Measurements from ENCODE around the gene PPM1J. TPM values are rescaled to one million over a fixed set of nuclear protein-coding genes. Genes with fewer than 3 reads are reported as not detected.

PPM1J gene
- polyA plus RNA-seq, 4 donors, result 0.96 to 1.8 (median 1.3) TPM

DNA sequence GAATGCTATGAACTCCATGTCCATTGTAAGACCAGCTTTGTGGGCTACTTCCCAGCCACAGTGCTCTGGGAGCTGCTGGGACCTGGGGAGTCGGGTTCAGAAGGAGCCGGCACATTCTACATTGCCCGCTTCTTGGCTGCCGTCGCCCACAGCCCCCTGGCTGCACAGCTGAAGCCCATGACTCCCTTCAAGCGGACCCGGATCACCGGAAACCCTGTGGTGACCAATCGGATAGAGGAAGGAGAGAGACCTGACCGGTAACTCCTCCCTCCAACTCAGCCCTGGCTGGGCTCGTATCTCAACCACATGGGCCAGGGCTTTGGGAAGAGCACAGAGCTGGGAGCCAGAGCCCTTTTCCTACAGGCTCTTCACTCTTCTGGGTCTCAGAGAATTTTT is 25.3 kb downstream of the PPM1J start:
- DNase-seq (ENCODE audit: low read depth in 4 of 4, low spot score in 2 of 4), result no peak

DNA sequence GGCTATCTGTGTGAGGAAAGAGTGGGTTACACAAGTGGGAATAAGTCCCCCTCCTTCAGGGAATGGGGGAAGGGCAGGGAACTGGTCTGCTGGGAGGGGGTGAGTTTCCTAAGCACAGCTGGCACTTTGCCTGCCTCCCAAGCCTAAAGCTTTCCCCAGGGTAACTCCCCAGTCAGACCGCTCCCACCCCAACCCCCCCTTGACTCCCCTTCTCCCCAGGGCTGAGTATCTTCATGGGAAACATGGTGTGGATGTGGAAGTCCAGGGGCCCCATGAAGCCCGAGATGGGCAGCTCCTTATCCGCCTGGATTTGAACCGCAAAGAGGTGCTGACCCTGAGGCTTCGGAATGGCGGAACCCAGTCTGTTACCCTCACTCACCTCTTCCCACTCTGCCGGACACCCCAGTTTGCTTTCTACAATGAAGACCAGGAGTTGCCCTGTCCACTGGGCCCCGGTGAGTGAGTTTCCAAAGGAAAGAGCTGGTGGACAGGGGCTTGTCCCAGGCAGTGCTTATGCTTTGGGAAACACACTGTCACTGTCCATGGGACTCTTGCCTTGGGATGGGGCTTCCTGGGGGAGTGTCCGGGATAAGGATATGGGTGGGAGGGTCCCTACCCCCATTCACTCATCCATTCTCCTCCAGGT is 25.8 kb downstream of the PPM1J start:
- no peak for DNase-seq (ENCODE audit: low read depth in 4 of 4, low spot score in 2 of 4)

DNA sequence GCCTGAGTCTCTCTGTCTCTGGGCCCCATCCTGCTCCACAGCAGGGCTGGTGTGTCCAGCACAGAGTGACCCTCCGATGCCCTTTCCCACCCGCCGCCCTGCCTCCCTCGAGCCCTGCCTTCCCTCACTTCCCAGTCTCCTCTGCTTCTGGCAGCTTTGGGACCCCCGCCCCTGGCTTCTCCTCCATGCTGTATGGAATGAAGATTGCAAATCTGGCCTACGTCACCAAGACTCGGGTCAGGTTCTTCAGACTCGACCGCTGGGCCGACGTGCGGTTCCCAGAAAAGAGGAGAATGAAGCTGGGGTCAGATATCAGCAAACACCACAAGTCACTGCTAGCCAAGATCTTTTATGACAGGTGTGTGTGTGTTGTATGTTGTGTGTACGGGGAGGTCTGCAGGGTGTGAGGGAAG is 26.3 kb downstream of the PPM1J start:
- no peak for DNase-seq (ENCODE audit: low read depth in 4 of 4, low spot score in 2 of 4)

DNA sequence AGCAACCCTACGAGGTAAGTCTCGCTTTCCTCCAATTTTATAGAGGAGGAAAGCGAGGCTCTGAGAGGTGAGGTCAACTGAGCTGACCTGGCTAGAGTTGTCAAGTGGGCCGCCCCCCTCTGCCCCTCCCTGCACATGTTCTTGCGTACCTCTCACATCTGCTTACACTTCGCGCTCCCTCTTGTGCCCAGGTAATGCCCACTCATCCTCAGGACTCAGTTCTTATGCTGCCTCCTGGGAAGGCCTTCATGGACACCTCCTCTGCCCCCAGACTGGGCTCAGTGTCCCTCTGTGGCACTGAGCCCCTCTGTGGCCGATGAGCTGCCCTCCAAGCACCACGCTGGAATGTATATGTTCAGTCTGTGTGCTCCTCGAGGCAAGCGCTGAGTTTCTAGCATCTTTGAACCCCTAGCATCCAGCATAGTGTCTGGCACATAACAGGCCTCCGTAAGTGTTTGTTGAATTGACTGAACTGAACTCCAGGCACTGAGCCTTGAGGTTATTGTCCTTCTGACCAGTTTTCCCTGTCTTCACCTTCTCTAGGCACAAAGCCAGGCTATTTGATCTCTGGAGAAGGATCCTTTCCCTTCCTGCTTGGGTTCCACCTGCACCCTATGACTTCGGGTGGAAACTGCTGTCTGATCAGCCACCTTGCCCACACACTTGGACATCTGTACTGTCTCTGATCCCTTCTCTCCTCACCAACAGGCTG is 27.2 kb downstream of the PPM1J start:
- no peak for DNase-seq (ENCODE audit: low read depth in 4 of 4, low spot score in 2 of 4)

DNA sequence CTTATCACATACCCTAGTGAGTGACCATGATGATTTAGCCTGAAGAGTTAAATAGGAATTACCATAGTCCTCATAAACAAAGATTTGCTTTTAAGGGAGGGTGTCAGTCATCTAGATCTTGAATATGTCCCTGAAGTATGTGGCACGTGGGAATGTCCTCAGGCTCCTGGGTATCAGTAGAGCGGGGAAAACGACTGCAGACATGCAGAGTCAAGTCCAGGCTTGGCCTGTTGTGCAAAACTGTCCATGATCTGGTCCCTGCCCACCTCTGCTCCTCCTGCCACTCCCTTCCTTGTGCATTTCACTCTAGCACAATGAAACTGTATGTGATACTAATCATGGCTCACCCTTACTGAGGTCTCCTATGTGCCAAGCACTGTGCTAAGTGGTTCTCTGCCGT is 27.8 kb downstream of the PPM1J start:
- DNase-seq (ENCODE audit: low read depth in 4 of 4, low spot score in 2 of 4), result no peak

DNA sequence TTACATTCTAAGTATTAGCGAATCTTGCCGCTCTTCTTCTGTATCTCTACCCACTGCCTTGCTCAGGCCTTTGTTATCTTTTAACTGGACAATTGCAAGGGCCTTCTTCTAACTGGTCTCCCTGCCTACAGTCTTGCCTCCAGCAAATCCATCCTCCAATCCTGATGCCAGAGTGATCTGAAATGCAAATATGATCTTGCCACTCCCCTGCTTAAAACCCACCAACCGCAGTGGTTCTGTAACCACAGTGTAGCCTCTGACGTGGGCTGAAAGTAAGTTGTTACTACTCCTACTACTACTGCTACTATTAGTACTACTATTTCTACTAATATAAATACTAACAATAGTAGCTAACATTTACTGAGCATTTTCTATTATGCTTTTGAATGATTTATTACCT is 28.3 kb downstream of the PPM1J start:
- no peak for DNase-seq (ENCODE audit: low read depth in 4 of 4, low spot score in 2 of 4)

DNA sequence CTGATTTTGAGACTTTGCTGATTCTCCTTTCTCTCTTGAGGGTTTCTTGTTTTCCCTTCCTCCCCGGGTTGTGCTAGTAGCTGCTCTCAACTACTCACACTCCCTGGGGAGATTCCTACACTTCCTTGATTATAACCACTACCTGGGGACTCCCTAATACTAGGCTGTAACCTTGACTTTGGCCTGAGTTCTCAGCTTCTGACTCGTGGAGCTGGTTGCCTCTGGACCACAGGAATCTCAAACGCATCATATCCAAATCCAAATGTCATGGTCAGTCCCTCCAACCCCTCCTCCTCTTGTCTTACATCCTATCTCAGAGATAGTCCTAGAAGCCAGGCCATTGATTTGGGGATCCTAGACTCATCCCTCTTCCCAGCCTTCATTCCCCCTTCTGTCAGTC is 28.7 kb downstream of the PPM1J start:
- DNase-seq (ENCODE audit: low read depth in 4 of 4, low spot score in 2 of 4), result no peak

DNA sequence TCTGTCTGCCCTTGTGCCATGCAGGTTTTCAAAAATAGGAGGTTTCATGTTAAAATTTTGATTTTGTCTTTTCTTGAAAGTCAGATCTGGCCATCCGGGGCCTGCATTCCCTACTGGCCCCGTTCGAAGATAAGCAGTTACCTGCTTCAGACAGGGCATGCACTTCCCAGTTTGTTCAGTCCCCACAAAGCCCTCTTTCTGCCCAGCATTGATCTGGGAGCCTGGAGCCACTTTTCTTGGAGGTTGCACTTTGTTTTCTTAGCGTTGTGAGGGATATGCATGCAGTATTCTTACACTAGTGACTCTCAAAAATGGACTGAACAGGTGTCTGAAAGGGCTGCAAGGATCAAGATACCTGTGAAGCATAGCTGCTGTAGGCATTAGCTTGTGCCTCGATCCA is 29.2 kb downstream of the PPM1J start:
- no peak for DNase-seq (ENCODE audit: low read depth in 4 of 4, low spot score in 2 of 4)

DNA sequence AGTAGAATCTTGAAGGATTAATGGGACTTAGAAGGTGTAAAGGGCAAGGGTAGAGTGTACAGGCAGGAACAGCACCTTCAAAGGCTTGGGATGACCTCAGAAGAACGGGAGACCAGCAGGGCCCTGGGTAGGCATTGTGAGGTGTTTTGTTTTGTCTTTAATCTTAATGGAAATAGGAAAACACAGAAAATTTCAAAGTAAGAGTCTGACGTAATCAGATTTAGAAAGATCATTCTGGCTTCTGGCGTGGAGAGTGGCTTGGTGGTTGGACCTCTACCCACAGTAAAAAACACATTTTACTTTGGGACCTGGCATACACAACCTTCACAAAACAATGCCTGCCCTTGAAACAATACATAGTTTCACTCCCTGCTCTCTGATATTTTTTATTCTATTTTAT is 36.5 kb downstream of the PPM1J start:
- no peak for DNase-seq (ENCODE audit: low read depth in 4 of 4, low spot score in 2 of 4)

DNA sequence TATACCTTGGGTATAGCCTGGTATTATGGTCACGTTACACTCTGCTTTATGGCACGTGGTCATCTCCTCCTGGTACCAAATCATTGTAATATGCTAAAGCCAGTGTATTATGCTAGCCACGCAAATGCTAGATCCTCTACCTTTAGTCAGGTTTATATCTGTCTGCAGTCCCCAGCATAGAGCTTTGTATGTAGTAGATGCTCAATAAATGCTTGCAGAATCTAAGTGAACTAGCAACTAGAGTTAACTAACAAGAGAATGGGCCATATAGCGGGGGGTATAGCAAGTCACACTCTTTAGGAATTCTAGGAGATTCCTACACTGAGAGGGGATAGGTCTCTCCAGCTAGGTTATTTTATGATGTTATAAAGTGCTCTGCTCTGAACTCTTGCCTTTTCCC is 37.6 kb downstream of the PPM1J start:
- DNase-seq (ENCODE audit: low read depth in 4 of 4, low spot score in 2 of 4), result no peak

DNA sequence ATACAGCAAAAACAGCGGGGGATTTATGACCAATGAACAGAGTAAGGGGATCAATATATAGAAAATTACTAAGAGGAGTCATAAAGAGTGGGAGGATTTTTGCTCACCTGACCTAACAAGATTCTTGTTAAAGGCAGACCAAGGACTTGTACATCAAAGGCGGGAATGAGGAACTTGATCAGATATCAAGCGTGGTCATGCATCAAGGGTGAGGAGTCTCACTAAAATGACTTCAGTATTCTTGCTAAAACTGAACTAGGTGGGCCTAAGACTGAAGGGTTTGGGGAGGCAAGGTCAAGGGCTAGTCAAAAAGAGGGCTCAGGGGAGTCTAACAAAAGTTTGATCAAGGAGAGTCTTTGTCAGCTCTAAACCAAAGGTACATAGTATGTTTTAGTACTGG is 38.6 kb downstream of the PPM1J start:
- no peak for DNase-seq (ENCODE audit: low read depth in 4 of 4, low spot score in 2 of 4)

DNA sequence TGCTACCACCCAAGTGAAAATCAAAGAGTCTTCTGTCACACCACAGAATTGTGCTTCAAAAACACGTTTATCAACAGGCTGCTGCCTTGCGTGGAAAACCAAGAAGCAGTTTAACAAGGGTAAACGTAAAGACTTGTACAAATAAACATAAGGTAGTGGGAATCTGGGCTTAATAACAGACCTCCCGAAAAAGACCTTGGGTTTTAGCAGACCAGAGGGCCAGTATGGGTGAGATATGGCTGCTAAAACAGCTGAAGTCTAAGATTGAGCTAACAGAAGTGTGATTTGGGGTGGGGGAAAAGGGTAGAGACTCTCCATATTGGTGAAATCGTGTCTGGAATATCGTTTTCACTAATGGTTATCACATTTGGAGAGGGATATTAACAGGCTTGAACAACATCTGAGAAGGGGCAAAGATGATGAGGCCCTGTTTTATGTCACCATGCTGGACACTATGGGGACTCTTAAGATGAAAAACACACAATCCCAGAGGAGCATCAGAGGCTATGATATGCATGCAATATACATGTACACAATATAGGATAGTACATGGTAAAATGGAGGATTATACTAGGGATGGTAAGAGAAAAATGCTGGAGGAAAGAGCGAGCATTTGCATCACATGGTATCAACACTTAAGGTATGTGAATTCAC is 39.3 kb downstream of the PPM1J start:
- DNase-seq (ENCODE audit: low read depth in 4 of 4, low spot score in 2 of 4), result no peak

DNA sequence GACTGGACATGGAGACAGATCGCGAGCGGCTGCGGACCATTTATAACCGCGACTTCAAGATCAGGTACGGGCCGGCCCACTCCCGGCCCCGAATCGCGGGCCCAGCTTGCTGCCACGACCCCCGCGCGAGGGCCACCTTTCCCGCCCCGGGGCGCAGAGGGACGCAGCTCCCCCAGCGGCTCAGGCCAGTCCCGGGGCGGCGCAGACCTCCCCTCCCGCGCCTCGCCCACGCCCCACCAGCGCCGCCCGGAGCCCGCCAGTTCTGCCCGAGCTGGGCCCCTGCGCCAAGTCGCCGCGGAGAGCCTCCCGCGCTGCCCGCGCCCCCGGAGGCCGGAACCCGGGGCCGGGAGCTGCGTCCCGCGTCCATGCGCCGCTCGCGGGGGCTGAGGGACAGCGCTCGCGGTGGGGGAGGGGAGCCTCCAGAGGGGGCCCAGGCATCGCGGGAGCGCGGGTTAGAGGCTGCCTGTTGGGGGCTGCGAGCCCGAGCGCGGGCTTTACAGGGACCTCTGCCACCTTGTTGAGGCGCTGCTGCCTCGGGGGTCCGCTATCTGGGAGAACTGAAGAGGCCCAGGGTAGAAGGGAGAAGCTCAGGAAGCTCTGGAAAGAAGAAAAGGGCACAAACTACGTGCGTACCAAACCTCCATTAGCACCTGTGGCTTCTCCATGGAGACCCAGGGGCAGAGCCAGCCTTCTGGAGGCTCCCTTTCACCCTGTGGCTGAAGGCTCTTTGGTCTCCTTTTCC is 40.0 kb downstream of the PPM1J start:
- peak; percentile 40 to 55 (median 52) for DNase-seq (ENCODE audit: low read depth in 4 of 4, low spot score in 2 of 4)

DNA sequence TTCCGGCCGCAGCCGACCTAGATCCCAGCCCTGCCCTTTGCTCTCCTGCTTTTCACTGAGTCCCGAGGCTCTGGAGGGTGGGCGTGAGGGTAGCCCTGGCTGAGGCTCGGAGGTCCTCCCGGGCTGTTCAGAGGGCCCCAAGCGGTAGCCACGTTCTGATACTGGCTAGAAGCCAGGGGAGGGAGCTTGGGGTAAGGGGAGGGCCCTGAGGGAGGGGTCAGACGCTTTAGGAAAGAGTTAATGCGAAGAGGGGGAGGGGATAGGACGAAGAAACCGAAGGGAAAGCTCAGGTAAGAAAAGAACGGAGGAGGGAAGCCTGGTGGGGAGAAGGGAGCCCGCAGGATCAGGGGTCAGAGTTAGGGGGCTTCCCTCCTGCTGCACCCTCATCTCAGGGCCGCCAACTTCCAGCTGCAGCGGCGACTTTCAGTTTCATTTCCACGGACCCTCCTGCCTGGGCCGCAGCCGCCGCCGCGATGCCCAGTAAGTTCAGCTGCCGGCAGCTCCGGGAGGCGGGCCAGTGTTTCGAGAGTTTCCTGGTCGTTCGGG is 40.6 kb downstream of the PPM1J start, which contains the start of gene MOV10:
TSS of gene MOV10 (plus strand) at position 220 of the 546 bp plus-strand sequence. CDS start at position 474, 254 bp downstream.
- DNase-seq (ENCODE audit: low read depth in 4 of 4, low spot score in 2 of 4), result peak; percentile 59 to 79 (median 63)

DNA sequence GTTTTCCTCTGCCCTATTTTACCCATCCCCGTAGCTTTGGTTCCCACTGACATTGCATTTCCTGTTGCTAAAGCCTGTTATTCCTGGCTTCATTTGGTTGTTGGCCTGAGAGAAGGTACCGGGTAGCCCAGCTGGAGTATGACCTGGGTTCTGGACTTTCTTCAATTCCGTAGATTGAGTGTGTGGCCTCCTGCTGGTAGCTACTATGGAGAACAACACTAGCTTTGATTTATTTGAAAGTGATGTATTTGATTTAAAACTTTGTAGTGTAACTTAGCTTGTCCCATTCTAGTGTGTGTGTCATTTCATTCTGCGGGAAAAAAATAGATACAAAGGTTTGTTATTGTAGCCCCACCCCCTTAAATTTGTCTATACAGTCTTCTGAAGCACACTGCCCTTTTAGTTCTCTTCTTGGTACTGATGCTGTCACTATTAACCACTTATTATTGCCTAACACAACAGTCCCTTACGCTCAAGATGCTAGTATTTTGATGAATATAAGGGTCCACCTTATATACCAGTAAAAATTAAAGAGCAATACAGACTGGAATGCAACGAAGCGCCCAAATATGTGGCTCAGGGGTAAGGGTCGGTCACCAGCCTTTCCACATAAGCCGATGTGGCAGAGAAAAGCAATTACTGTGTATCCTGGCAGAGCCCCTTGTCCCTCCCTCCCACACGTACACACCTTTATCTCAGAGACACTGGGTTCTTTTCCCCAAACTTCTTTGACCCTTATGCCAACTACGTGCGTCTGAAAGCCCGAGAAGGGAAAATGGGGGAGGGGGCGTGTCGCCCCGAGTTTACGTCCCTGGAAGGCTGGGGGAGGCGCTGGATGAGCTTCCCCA is 41.3 kb downstream of the PPM1J start:
- DNase-seq (ENCODE audit: low read depth in 4 of 4, low spot score in 2 of 4), result peak; percentile 24 to 59 (median 46)

DNA sequence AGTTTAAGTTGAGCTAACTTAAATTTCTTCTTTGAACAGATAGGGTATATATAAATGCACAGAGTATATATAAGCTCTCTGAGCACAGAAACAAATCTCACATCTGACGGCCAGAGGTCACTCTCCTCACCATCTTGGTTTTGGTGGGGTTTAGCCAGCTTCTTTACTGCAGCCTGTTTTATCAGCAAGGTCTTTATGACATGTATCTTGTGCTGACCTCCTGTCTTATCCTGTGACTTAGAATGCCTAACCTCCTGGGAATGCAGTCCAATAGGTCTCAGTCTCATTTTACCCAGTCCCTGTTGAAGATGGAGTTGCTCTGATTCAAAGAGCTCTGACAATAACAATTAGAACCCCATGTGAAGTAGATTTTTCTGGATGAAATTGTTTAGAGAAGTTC is 42.3 kb downstream of the PPM1J start:
- no peak for DNase-seq (ENCODE audit: low read depth in 4 of 4, low spot score in 2 of 4)

DNA sequence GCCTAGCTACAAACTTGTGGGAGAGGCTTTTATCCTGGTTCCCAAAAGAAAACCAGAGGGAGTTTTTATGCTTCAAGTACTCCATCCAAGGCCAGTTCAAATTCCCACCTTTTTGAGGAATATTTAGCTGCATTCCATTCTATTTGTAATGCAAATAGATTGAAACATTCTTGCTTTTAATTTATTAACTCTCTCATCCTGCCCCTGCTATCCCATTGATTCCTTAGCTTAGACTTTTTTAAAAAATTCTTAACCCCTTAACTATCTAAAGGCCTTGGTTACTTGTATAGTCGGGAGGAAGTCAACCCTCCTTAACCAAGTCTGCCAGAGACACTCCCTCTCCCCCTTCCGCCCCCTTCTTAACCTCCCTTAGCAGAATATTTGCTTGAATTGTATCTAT is 43.1 kb downstream of the PPM1J start:
- DNase-seq (ENCODE audit: low read depth in 4 of 4, low spot score in 2 of 4), result no peak

DNA sequence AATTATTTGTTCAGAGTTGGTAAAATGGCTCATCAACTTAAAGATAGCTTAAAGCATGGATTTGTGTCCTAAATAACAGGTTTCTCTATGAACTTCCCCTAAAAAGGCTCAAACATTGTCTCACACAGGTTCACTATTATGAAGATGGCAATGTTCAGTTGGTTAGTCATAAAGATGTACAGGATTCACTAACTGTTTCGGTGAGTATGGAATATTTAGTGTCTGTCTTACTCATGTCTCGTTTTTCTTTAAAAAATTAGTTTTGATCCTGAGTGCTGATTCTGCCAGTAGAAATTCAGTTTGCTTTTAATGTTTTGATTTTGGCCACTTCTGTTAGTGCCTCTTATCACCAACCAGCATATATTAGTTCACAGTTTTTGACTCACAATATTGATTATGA is 48.2 kb downstream of the PPM1J start:
- no peak for DNase-seq (ENCODE audit: low read depth in 4 of 4, low spot score in 2 of 4)

DNA sequence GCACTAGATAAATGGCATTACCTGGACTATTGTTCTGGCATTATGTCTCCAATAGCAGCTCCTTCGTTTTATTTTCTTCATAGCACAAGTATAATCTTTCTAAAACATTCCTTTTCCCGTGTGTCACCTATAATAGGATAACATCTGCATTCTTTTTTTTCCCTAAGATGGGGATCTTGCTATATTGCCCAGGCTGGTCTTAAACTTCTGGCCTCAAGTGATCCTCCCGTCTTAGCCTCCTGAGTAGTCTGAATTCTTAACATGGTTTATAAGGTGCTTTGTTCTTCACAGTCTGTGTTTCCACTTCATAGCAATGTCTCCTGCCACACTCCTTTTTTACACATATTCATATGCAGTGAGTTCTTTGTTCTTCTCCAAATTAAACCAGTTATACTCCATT is 49.3 kb downstream of the PPM1J start:
- DNase-seq (ENCODE audit: low read depth in 4 of 4, low spot score in 2 of 4), result no peak
